RPMI7951 (cell line): Measurements from ENCODE around the gene IQGAP2. TPM values are rescaled to one million over a fixed set of nuclear protein-coding genes. Genes with fewer than 3 reads are reported as not detected.

Experiments used
- DNase-seq: peaks from one replicate; pipeline ENCODE4 v3.0.0-alpha.2; 2012; ENCODE audit warnings: low read depth
- total RNA-seq: library from RNA; depleted of rRNA; stranded (reverse); fragments of >200 nt; shearing (Covaris generic); gene quantifications from 2 replicates; pipeline ENCODE4 v1.2.3, GENCODE V29; 2014

IQGAP2 gene
- total RNA-seq, 1 experiment from 2014 or later, result 0.24 TPM

- peak; percentile 85 for DNase-seq
These were observed 312.8 kb downstream of the IQGAP2 start, which contains the start of gene F2R for GRCh38 chr5:76715736-76716455. Gene F2R (plus strand): TSS chr5:76716126. CDS start chr5:76716308, 182 bp downstream.

- peak; percentile 45 for DNase-seq
These were observed 313.5 kb downstream of the IQGAP2 start for GRCh38 chr5:76716456-76717157.

GRCh38 chr5:76717222-76718083 lies 314.4 kb downstream of the IQGAP2 start:
- peak; percentile 11 for DNase-seq

- peak; percentile 69 for DNase-seq
These were observed 315.3 kb downstream of the IQGAP2 start for GRCh38 chr5:76718381-76718832.

- peak; percentile 65 for DNase-seq
These were observed 315.8 kb downstream of the IQGAP2 start for GRCh38 chr5:76718880-76719279.

GRCh38 chr5:76720988-76721569 lies 318.0 kb downstream of the IQGAP2 start:
- no peak for DNase-seq

GRCh38 chr5:76723266-76723665 lies 320.2 kb downstream of the IQGAP2 start:
- no peak for DNase-seq

GRCh38 chr5:76723906-76724305 lies 320.8 kb downstream of the IQGAP2 start:
- no peak for DNase-seq

- peak; percentile 93 for DNase-seq
These were observed 321.8 kb downstream of the IQGAP2 start for GRCh38 chr5:76724871-76725270.

- DNase-seq, result no peak
These were observed 325.9 kb downstream of the IQGAP2 start for GRCh38 chr5:76728965-76729364.

- DNase-seq, result no peak
These were observed 326.5 kb downstream of the IQGAP2 start for GRCh38 chr5:76729373-76730290.

- DNase-seq, result no peak
These were observed 329.4 kb downstream of the IQGAP2 start for GRCh38 chr5:76732405-76733048.

GRCh38 chr5:76733049-76733417 lies 329.9 kb downstream of the IQGAP2 start:
- DNase-seq, result no peak

- DNase-seq, result peak; percentile 26
These were observed 332.9 kb downstream of the IQGAP2 start for GRCh38 chr5:76735762-76736545.

- peak; percentile 25 for DNase-seq
These were observed 333.8 kb downstream of the IQGAP2 start for GRCh38 chr5:76736679-76737556.

- DNase-seq, result peak; percentile 32
These were observed 334.8 kb downstream of the IQGAP2 start for GRCh38 chr5:76737846-76738245.

GRCh38 chr5:76741506-76741905 lies 338.4 kb downstream of the IQGAP2 start:
- peak; percentile 16 for DNase-seq

GRCh38 chr5:76742583-76742982 lies 339.5 kb downstream of the IQGAP2 start:
- DNase-seq, result peak; percentile 82
